KMS-11 (cell line): ENCODE results near the gene IRF8.

ENCODE experiments used
- H2AFZ ChIP-seq: fragments of 200-600 bp; sonication (generic); 2 replicates; pipeline ENCODE4 v1.6.1; 2016; ENCODE audit warnings: antibody characterized with exemption, mixed run types, low read depth
- H3K27ac ChIP-seq: fragments of 200-600 bp; sonication (generic); 2 replicates; pipeline ENCODE4 v1.6.1; 2016; ENCODE audit warnings: mild to moderate bottlenecking, mixed run types
- H3K27me3 ChIP-seq: fragments of 200-600 bp; sonication (generic); 2 replicates; pipeline ENCODE4 v1.6.1; 2017; ENCODE audit warnings: mild to moderate bottlenecking, low read depth, mixed run types, moderate library complexity; ENCODE audit not compliant: insufficient read depth
- H3K36me3 ChIP-seq: fragments of 200-600 bp; sonication (generic); 2 replicates; pipeline ENCODE4 v1.6.1; 2017; ENCODE audit warnings: mild to moderate bottlenecking, mixed run types; ENCODE audit not compliant: insufficient read depth
- H3K4me1 ChIP-seq: fragments of 200-600 bp; sonication (generic); 2 replicates; pipeline ENCODE4 v1.6.1; 2016; ENCODE audit warnings: mild to moderate bottlenecking, low read depth, mixed run types; ENCODE audit not compliant: poor library complexity, severe bottlenecking
- H3K4me2 ChIP-seq: fragments of 200-600 bp; sonication (generic); 2 replicates; pipeline ENCODE4 v1.7.0; 2016; ENCODE audit warnings: mild to moderate bottlenecking, mixed run types
- H3K4me3 ChIP-seq: fragments of 200-600 bp; sonication (generic); IDR thresholded peaks from 2 replicates; pipeline ENCODE4 v1.6.1; 2017; ENCODE audit warnings: low read depth, low read length, mixed read lengths; ENCODE audit not compliant: insufficient read depth
- H3K79me2 ChIP-seq: fragments of 200-600 bp; sonication (generic); 2 replicates; pipeline ENCODE4 v1.6.1; 2016; ENCODE audit warnings: low read depth, mixed run types; ENCODE audit not compliant: insufficient read depth
- H3K9ac ChIP-seq: fragments of 200-600 bp; sonication (generic); 2 replicates; pipeline ENCODE4 v1.6.1; 2016; ENCODE audit warnings: mild to moderate bottlenecking, mixed run types
- H4K20me1 ChIP-seq: fragments of 200-600 bp; sonication (generic); 2 replicates; pipeline ENCODE4 v1.6.1; 2016; ENCODE audit warnings: mild to moderate bottlenecking, mixed run types; ENCODE audit not compliant: insufficient read depth
- CTCF ChIP-seq: fragments of 200-600 bp; sonication (generic); conservative IDR thresholded peaks from 2 replicates; pipeline ENCODE4 v1.6.1; 2017; ENCODE audit warnings: low read depth, mild to moderate bottlenecking, antibody characterized with exemption, low read length, moderate library complexity, mixed read lengths

The IRF8 gene

GRCh38 chr16:85885537-85885936 is 13.4 kb upstream of the IRF8 start:
- TF ChIP-seq CTCF, result no peak
- Histone ChIP-seq H3K4me1 (no peaks in the 10 kb centered on the region), H3K79me2 (no peaks in the 10 kb centered on the region), H3K27ac (no peak overlapping the region), H3K36me3 (no peaks in the 10 kb centered on the region), H3K4me2 (no peak overlapping the region), H3K9ac (no peak overlapping the region), H4K20me1 (no peaks in the 10 kb centered on the region), H3K27me3 (peaks cover 28% of the 10 kb centered on the region; the same call in 1 of the 2 replicates), H2AFZ (no peak overlapping the region), H3K4me3 (no peak overlapping the region)

- Histone ChIP-seq H3K9ac (no peak overlapping the region), H3K27me3 (peaks cover 19% of the 10 kb centered on the region), H3K4me3 (no peak overlapping the region), H3K4me2 (no peak overlapping the region), H3K4me1 (no peaks in the 10 kb centered on the region), H3K27ac (no peak overlapping the region), H3K36me3 (no peaks in the 10 kb centered on the region), H4K20me1 (no peaks in the 10 kb centered on the region), H2AFZ (no peak overlapping the region), H3K79me2 (no peaks in the 10 kb centered on the region)
- no peak for TF ChIP-seq CTCF
Observed at GRCh38 chr16:85888405-85889331, 10.3 kb upstream of the IRF8 start.

GRCh38 chr16:85891033-85891775 is 7.8 kb upstream of the IRF8 start:
- Histone ChIP-seq H3K4me3 (no peak overlapping the region), H3K79me2 (no peaks in the 10 kb centered on the region), H3K36me3 (no peaks in the 10 kb centered on the region), H3K4me1 (no peaks in the 10 kb centered on the region), H3K9ac (no peak overlapping the region), H3K27ac (no peak overlapping the region), H3K4me2 (no peak overlapping the region), H2AFZ (no peak overlapping the region), H3K27me3 (peaks cover 20% of the 10 kb centered on the region), H4K20me1 (no peaks in the 10 kb centered on the region)
- no peak for TF ChIP-seq CTCF

GRCh38 chr16:85891776-85892166 is 7.2 kb upstream of the IRF8 start:
- Histone ChIP-seq H4K20me1 (no peaks in the 10 kb centered on the region), H3K4me3 (no peak overlapping the region), H3K4me2 (no peak overlapping the region), H3K4me1 (no peaks in the 10 kb centered on the region), H3K27ac (no peak overlapping the region), H3K79me2 (no peaks in the 10 kb centered on the region), H3K27me3 (peaks cover 16% of the 10 kb centered on the region), H3K36me3 (no peaks in the 10 kb centered on the region), H2AFZ (no peak overlapping the region), H3K9ac (no peak overlapping the region)
- no peak for TF ChIP-seq CTCF
